AG09319 (cell line): ENCODE measurements around the gene DDAH1.

Experiments used
- DNase-seq: peaks from one replicate; pipeline ENCODE4 v3.0.0-alpha.2; 2010; ENCODE audit warnings: low read depth; ENCODE audit errors: extremely low read depth
- CTCF ChIP-seq: IDR thresholded peaks from 2 replicates; pipeline ENCODE4 v1.5.1; 2011; ENCODE audit warnings: low read depth, mild to moderate bottlenecking, inconsistent platforms, low read length, moderate library complexity

DDAH1 gene

GRCh38 chr1:85484264-85484663 lies 19.3 kb upstream of the DDAH1 start:
- DNase-seq, result no peak
- no peak for TF ChIP-seq CTCF

DNA sequence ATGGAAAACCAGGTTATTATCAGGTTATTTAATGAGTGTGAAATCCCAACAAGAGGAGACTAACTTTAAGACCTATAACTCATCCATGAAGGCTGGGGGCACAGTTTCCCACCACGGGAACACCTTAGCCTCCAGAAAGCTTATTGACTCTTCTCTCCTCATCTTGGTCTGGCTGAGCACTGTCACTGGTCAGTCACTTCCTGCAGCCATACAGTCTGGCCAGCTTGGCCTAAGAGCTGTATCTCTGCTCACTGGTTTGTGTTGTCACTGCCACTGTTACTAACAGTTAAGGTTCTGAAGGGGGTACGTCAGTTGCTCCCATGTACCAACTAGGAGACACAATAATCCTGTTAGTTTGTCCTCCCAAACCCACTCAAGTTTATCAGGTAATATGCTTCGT lies 16.7 kb upstream of the DDAH1 start:
- DNase-seq, result no peak
- no peak for TF ChIP-seq CTCF

- no peak for DNase-seq
- no peak for TF ChIP-seq CTCF
Measured at GRCh38 chr1:85480566-85480965, 15.6 kb upstream of the DDAH1 start.

DNA sequence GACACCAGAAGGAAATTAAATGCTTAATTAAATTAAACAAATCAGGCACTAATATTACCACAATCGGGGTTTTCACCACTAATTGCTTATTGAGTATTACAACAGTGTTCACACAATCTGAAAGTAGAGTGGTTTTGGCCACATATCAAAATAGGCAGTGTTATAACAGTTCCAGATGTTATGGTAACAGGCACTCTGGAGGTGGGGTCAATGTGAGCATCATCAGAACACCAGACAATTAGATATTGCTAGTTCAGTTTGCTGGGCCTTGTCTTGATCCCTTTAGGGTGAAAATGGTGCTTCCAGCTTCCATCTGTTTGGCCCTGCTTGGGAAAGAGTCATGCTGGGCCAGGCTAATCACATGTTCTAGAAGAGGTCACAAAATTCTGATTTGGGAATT lies 14.5 kb upstream of the DDAH1 start:
- no peak for DNase-seq
- no peak for TF ChIP-seq CTCF

GRCh38 chr1:85478366-85478765 lies 13.4 kb upstream of the DDAH1 start:
- DNase-seq, result no peak
- TF ChIP-seq CTCF, result no peak

DNA sequence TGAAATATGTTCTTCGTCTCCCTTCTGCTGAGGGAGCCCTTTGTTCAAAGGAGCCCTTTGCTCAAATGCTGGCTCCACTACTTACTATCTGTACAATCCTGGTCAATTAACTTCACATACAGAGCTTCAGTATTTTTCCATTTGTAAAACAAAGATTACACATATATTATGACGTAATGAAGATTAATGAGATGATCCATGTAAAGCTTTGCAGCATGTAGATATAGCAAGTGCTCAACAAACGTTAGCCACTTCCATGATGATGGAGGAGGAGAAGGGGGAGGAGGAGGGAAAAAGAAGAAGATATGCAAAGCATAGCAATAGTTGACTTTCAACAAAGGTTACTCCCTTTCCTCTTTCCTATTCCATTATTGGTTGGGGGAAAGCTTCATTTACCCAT lies 10.1 kb upstream of the DDAH1 start:
- no peak for TF ChIP-seq CTCF
- DNase-seq, result no peak

DNA sequence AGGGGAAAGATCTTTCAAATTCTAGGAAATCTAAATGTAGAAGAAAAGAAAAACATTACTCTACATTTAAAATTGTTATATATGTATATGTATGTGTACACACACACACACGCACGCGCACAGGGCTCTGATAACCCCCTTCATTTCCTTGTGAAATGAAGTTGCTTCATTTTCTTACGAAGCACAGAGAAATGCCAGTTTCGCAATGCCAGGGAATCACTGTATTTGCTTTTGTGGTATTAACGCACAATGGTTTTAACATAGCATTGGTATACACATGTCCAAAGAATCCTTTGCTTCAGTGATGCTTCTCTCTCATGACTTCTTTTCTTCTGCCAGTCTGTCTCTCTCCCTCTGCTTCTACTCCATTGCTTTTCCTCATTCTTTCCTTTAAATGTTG lies 8.4 kb upstream of the DDAH1 start:
- TF ChIP-seq CTCF, result no peak
- DNase-seq, result no peak
